Motor neuron (in vitro differentiated cells): ENCODE measurements around the gene ZNF747. TPM values are rescaled to one million over a fixed set of nuclear protein-coding genes. Genes with fewer than 3 reads are reported as not detected.
A peak's percentile ranks its signal among the peaks of the same experiment; 100 is the strongest.
"Not testable (repeated sequence)": the region's sequence is repeated elsewhere in the genome, so short reads cannot be mapped to it uniquely, and the experiment has no call there.

ENCODE experiments used
- ATAC-seq, 8 experiments: fragments of 200-7000 bp; cut with Tn5 transposase; replicated peaks in 6 of 8; 2 replicates each; pipeline ENCODE4 v1.8.0; 2021; ENCODE audit warnings: mild to moderate bottlenecking in 8 of 8, moderate library complexity in 8 of 8
- H3K27ac ChIP-seq, 2 donors: fragments of 250-450 bp; sonication (Bioruptor Pico); 2 replicates each; pipeline ENCODE4 v1.9.0; 2021; ENCODE audit warnings: antibody characterized with exemption in 2 of 2, mild to moderate bottlenecking in 2 of 2, moderate library complexity in 1 of 2
- H3K4me1 ChIP-seq, 2 donors: fragments of 250-450 bp; sonication (Bioruptor Pico); replicated peaks in 1 of 2; 2 replicates each; pipeline ENCODE4 v1.6.1; 2021; ENCODE audit warnings: antibody characterized with exemption in 2 of 2, mild to moderate bottlenecking in 2 of 2, moderate library complexity in 1 of 2
- H3K4me3 ChIP-seq, 5 donors: fragments of 250-450 bp; sonication (Bioruptor Pico); 2 replicates each; pipeline ENCODE4 v1.9.0; 2021; ENCODE audit warnings: antibody characterized with exemption in 5 of 5, mild to moderate bottlenecking in 5 of 5, moderate library complexity in 4 of 5
- WGBS, 10 experiments: fragments of 450-650 bp; shearing (Covaris generic); methylation state at CpG; one replicate each; pipeline ENCODE4 v1.0.0; 2022; 5-methylcytosine and 5-hydroxymethylcytosine counted together
- in situ Hi-C, 9 experiments: fragments of 400-800 bp; cut with MboI; loops; one replicate each; pipeline ENCODE4 v1.15.0; 2021; ENCODE audit warnings: low sequenced_read_pairs in 9 of 9, low pct_unique_long_range_greater_than_20kb in 2 of 9; ENCODE audit not compliant: unreplicated experiment in 9 of 9
- total RNA-seq, 8 experiments: library from RNA; unstranded; fragments of 300-600 nt; gene quantifications; 2 replicates each; pipeline versions ENCODE4 v1.2.3 to v1.2.4, GENCODE V29; 2022

Gene ZNF747
- total RNA-seq, 8 experiments from 2014 or later = 5.2 to 15.2 (median 8.1) TPM

DNA sequence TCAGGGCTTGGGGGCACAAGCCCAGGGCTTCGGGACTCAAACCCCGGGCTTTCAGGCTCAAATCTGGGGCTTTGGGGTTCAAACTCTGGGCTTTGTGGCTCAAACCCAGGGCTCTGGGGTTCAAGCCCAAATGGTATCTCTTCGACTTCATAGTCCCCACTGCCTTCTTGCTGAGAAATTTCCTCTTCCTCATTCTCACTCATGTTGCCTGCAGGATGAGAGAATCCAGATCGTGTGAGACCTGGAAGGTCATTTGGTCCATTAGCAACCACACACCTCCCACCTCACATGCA lies 8.9 kb downstream of the ZNF747 start:
- peak overlapping the region; percentile 63 to 96 (median 84) for H3K4me3 ChIP-seq
- ATAC-seq = no peak
- WGBS, 10 experiments = 73 to 100% (median 89%) methylated on average over 1 to 3 of the region's 4 CpGs; no CpG with 5 or more reads in 5 of the 10 experiments
- in situ Hi-C loops = no loop called here
- peaks cover 6% of the 10 kb centered on the region in 2 donors for H3K4me1 ChIP-seq
- H3K27ac ChIP-seq = peak overlapping the region; percentile 96 to 99

DNA sequence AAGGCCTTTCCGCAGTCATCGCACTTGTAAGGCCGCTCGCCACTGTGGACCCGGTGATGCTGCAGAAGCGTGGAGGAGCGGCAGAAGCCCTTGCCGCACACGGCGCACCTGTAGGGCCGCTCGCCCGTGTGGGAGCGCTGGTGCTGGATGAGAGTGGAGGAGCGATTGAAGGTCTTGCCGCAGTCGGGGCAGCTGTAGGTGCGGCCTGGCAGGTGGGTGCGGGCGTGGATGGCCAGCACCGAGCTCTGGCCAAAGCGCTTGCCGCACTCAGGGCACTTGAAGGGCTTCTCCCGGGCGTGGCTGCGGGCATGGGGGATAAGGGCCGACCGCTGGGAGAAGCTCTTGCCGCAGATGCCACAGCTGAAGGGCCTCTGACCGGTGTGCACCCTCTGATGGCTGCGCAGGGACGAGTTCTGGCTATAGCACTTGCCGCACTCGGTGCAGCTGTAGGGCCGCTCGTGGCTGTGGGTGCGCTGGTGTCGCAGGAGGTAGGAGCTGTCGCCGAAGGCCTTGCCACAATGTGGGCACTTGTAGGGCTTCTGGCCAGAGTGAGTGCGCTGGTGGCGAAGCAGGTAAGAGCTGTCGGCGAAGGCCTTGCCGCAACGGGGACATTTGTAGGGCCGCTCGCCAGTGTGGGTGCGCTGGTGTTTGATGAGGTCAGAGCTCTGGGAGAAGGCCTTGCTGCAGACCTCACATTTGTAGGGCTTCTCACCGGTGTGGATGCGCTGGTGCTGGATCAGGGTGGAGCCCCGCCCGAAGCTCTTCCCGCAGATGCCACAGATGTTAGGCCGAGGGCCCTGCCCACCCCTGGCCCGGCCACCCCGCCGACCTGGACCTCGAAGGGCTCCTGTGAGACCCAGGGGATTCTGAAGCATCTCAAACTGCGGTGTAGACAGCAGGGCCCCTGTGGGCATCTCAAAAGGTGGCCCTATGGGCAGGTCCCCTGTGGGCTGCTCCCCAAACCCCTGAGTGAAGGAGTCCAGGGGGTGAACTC lies 9.8 kb downstream of the ZNF747 start:
- no peak overlapping the region for H3K27ac ChIP-seq
- in situ Hi-C loops = no loop called here
- WGBS, 10 experiments = 97 to 100% (median 100%) methylated on average over 1 to 23 of the region's 60 CpGs; no CpG with 5 or more reads in 5 of the 10 experiments
- no peak overlapping the region for H3K4me3 ChIP-seq
- ATAC-seq = no peak
- peaks cover 6% of the 10 kb centered on the region in 2 donors for H3K4me1 ChIP-seq

DNA sequence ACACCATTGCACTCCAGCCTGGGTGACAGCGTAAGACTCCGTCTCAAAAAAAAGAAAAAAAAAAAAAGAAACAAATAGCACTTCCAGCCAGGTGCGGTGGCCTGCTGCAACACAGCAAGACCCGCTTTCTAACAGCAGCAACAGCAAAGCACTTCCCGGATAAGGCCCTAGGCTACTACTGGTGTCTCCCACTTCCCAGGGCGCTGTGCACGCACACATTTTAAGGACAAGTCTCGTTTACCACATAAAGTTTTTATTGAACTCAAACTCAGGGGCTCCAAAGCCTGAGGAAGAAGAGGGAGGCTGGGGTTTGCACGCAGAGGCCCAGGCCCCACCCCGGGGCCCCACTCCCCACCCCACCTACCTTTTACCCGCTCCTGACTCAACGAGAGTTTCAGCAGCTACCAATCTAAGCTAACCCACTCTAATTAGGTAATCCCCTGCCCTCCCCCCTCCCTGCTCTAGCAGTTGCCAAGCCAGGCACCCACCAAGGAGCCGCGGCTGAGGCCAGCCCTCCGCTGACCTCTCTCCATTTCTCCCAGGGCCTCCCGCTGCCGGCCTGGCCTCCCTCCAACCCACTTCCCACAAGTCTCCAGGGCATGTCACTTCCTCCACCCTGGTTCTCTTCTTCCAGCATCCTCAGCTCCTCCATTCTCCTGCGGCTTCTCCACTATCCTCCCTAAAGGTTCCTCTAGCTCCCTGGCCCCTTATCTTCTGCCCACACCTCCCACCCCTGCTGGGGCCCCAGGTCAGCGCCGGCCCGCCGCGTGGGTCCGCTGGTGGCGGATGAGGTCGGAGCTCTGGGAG lies 10.7 kb downstream of the ZNF747 start:
- 70 to 100% (median 90%) methylated on average over 1 to 9 of the region's 26 CpGs; no CpG with 5 or more reads in 3 of the 10 experiments for WGBS, 10 experiments
- in situ Hi-C loops = no loop called here

DNA sequence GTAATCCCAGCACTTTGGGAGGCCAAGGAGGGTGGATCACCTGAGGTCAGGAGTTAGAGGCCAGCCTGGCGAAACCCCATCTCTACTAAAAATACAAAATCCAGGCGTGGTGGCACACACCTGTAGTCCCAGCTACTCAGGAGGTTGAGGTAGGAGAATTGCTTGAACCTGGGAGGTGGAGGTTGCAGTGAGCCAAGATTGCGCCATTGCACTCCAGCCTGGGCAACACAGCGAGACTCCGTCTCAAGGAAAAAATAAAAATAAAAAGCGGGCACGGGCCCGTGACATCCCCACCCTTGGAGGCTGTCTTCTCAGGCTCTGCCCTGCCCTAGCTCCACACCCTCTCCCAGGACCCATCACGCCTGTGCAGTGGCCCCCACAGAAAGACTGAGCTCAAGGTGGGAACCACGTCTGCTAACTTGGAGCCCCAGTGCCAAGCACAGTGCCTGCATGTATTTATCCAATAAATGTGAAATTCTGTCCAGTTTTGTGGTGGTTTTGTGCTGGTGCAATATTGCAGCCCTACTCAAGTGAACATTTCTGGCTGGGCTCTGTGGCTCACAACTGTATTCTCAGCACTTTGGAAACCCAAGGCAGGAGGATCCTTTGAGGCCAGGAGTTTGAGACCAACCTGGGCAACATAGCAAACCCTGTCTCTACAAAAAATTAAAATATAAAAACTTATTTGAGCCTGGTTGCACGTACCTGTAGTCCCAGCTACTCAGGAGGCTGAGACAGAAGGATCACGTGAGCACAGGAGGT lies 11.8 kb downstream of the ZNF747 start:
- H3K4me3 ChIP-seq, ATAC-seq, H3K4me1 ChIP-seq, in situ Hi-C loops, H3K27ac ChIP-seq: not testable (repeated sequence)
- WGBS, 10 experiments = 90 to 100% (median 93%) methylated on average over 1 to 7 of the region's 12 CpGs; no CpG with 5 or more reads in 5 of the 10 experiments

More for the DNA sequence above, 10.7 kb downstream of the ZNF747 start:
- Histone ChIP-seq H3K4me3 (no peak overlapping the region), H3K27ac (no peak overlapping the region), H3K4me1 (peaks cover 6% of the 10 kb centered on the region in 2 donors)
- no peak for ATAC-seq

DNA sequence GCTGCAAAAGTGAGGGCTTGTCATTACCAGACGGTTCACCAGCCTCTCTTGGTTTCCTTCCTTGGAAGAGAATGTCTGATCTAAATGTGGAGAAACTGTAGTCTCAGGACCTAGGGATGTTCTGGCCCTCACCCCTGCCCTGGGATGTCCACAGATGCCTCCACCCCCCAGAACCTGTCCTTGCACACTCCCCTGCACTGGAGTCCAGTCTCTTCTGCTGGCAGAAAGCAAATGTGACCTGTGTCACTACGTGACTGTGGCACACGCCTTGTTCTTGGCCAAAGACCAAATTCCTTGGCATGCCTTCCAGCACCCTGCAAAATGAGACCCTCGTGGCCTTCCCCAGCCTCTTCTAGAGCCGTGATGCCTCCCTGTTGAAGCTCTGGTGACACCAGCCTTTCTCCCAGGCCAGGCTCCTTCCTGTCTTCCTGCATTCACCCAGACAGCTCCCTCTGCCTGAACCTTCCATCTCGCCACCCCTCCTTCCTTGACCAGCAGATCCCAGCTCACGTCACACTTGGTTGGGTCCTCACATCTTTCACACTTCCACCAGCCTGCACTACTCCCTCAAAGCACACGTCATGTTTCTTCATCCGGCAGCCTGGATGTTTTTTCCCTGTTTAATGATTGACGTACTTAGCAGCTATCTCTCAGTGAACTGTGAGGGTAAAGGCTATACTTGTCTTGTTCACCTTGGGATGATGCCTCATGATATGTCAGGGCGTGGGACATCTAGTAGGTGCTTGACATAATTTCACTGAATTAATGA lies 12.6 kb downstream of the ZNF747 start:
- H3K4me1 ChIP-seq = no peaks in the 10 kb centered on the region
- in situ Hi-C loops = no loop called here
- WGBS, 10 experiments = 25 to 88% (median 56%) methylated on average over 1 to 8 of the region's 11 CpGs; no CpG with 5 or more reads in 1 of the 10 experiments
- no peak overlapping the region for H3K27ac ChIP-seq
- H3K4me3 ChIP-seq = no peak overlapping the region
- ATAC-seq = no peak

DNA sequence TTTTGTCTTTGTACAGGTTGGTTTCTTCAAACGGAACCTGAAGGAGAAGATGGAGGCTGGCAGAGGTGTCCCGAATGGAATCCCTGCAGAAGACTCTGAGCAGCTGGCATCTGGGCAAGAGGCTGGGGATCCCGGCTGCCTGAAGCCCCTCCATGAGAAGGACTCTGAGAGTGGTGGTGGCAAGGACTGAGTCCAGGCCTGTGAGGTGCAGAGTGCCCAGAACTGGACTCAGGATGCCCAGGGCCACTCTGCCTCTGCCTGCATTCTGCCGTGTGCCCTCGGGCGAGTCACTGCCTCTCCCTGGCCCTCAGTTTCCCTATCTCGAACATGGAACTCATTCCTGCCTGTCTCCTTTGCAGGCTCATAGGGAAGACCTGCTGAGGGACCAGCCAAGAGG lies 13.2 kb downstream of the ZNF747 start:
- no peak for ATAC-seq
- 47 to 92% (median 80%) methylated on average over 1 to 3 of the region's 7 CpGs; no CpG with 5 or more reads in 5 of the 10 experiments for WGBS, 10 experiments
- Histone ChIP-seq H3K4me3 (no peak overlapping the region), H3K4me1 (no peaks in the 10 kb centered on the region), H3K27ac (no peak overlapping the region)
- in situ Hi-C loops = no loop called here

DNA sequence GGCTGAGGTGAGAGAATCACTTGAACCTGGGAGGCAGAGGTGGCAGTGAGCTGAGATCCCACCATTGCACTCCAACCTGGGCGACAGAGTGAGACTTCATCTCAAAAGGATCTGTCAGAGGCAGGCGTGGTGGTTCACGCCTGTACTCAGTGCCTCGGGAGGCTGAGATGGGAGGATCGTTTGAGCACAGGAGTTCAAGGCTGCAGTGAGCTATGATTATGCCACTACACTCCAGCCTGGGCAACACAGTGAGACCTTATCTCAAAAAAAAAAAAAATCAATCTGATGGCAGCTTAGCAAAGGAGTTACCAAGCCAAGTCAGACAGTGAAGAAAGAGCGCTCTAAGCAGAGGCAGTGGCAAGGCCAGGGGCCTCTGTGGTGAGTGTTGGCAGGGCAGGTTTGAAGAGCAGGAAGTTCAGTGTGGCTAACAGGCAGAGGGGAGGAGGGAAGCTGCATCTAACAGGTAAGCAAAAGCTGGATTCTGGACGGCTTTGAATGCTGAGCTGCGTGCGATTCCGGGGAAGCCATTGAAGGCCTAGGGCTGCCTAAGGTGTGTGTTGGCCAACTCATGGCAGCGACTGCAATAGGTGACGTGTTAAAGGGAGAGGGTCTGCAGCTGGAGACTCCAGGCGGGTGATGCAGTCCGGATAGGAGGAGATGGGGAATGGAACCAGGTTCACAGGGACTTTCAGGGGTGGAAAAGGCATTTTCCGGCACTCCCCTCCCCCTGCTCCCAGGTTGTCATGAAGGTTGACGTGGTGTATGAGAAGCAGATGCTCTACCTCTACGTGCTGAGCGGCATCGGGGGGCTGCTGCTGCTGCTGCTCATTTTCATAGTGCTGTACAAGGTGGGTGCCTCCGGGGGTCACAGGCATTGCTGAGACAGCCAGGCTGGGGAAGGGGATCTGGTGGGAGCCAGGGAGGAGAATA lies 15.3 kb downstream of the ZNF747 start:
- H3K27ac ChIP-seq = no peak overlapping the region
- H3K4me1 ChIP-seq = no peaks in the 10 kb centered on the region
- in situ Hi-C loops = no loop called here
- ATAC-seq = no peak
- H3K4me3 ChIP-seq = no peak overlapping the region
- WGBS, 10 experiments = 0 to 100% (median 78%) methylated on average over 1 to 14 of the region's 20 CpGs; no CpG with 5 or more reads in 2 of the 10 experiments

DNA sequence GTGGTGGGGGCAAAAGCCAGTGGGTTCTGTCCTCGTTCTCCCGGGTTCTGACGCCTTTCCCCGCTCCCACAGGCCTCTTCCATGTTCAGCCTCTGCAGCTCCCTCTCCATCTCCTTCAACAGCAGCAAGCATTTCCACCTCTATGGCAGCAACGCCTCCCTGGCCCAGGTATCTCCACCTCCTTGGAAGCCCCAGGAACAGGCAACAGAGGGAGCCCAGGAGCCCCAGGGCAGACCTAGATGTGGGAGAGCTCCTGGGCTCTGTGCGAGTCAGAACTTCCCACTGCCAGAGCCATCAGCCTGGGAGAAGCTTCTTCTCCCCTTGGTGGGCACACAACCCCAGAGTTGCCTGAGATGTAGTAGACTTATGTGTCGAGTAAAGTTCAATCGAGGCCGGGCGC lies 16.1 kb downstream of the ZNF747 start:
- Histone ChIP-seq H3K27ac (no peak overlapping the region), H3K4me1 (no peaks in the 10 kb centered on the region), H3K4me3 (no peak overlapping the region)
- 70 to 92% (median 81%) methylated on average over 2 to 4 of the region's 10 CpGs; no CpG with 5 or more reads in 5 of the 10 experiments for WGBS, 10 experiments
- in situ Hi-C loops = no loop called here
- no peak for ATAC-seq

DNA sequence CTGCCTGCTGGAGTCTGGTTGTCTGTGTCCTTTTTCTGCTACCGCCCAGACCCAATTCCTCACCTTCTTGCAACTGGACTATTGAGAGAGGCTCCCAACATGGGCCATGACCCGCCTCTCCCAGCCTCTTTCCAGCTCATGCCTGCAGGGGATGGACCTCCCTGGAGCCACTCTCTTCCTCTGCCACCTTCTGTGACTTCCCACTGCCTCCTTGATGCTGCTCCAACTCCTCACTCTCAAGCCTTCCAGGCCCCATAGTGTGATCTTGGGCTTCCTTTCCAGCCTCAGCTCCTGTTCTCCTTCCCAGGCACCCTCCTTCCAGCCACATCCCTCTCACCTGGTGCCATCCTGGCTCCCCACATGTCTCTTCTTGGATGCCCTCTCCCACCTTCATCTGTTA lies 19.4 kb downstream of the ZNF747 start:
- in situ Hi-C loops = no loop called here
- no peak overlapping the region for H3K4me3 ChIP-seq

DNA sequence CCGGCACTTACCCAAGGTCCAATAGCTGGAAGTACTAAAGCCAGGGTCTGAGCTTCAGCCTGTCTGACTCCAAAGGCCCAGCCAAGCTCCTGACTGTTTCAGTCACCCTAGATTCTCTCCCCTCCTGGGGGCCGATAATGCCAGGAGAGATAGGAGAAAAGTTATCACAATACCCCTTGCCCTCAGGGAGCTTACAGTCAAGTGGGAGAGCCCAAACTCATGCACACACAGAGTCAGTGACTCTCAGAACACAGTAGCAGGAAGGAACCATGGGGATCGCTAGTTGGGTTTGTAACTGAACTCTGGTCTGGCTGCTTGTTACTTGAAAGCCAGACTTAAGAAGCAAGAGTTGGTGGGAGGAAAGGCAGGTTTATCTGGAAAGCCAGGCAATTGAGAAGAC lies 23.1 kb downstream of the ZNF747 start:
- no peak overlapping the region for H3K4me3 ChIP-seq
- in situ Hi-C loops = no loop called here
- 40 to 75% (median 59%) methylated on average over 1 to 2 of the region's 3 CpGs; no CpG with 5 or more reads in 4 of the 10 experiments for WGBS, 10 experiments
- no peaks in the 10 kb centered on the region for H3K4me1 ChIP-seq
- no peak overlapping the region for H3K27ac ChIP-seq
- no peak for ATAC-seq

More for the DNA sequence above, 19.4 kb downstream of the ZNF747 start:
- H3K27ac ChIP-seq = no peak overlapping the region
- ATAC-seq = no peak
- H3K4me1 ChIP-seq = no peaks in the 10 kb centered on the region
- 0 to 80% (median 40%) methylated on average over 1 of the region's 2 CpGs; no CpG with 5 or more reads in 3 of the 10 experiments for WGBS, 10 experiments

DNA sequence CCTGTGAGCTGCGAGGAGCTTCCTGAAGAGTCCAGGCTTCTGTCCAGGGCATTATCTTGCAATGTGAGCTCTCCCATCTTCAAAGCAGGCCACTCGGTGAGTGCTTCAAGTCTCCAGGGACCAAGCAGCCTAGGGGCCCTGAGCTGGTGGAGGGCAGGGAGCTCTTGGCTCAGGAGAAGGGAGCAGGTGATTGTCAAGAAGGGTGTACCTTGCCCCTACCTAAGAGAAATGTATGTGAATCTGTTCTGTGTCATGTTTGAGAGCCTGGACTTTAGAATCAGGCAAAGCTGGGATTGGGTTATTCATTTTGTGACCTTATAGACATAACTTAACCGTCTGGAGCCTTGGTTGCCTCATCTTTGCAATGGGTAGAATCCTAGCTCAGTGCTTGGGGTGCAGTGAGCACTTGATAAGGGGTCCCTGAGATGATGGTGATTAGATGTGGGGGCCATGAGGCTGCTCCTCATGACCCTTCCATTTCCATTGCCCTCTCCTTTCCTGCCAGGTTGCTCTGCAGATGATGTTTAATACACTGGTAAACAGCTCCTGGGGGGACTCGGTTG lies 24.2 kb downstream of the ZNF747 start:
- Histone ChIP-seq H3K27ac (no peak overlapping the region), H3K4me1 (no peaks in the 10 kb centered on the region), H3K4me3 (no peak overlapping the region)
- ATAC-seq = no peak
- in situ Hi-C loops = no loop called here
- WGBS, 10 experiments = 60 to 83% (median 69%) methylated on average over 1 to 2 of the region's 4 CpGs; no CpG with 5 or more reads in 4 of the 10 experiments
